GM21423 (cell line): ENCODE measurements around the gene TAS2R14.

Experiments used
- ATAC-seq: cut with Tn5 transposase; IDR thresholded peaks from one replicate; pipeline ENCODE4 v1.9.1; 2021; ENCODE audit warnings: mild to moderate bottlenecking, moderate library complexity; ENCODE audit not compliant: unreplicated experiment

Gene TAS2R14

GRCh38 chr12:10939163-10939562 is at the start of gene TAS2R14:
Gene TAS2R14, minus strand, starts transcription at chr12:10939263. Its CDS starts 56 bp downstream, at chr12:10939207.
- ATAC-seq = no peak

GRCh38 chr12:10986812-10987211 is 47.7 kb upstream of the TAS2R14 start, which contains the start of gene TAS2R50:
Gene TAS2R50, minus strand, starts transcription at chr12:10986912. Its CDS starts 52 bp downstream, at chr12:10986860.
- no peak for ATAC-seq

- no peak for ATAC-seq
Observed at GRCh38 chr12:10982244-10982643, 43.2 kb upstream of the TAS2R14 start.

- ATAC-seq = no peak
Observed at GRCh38 chr12:10974965-10975364, 35.9 kb upstream of the TAS2R14 start.

- no peak for ATAC-seq
Observed at GRCh38 chr12:10968765-10969456, 29.8 kb upstream of the TAS2R14 start.

GRCh38 chr12:10967409-10967808 is 28.3 kb upstream of the TAS2R14 start:
- ATAC-seq = no peak

- ATAC-seq = no peak
Observed at GRCh38 chr12:10966314-10966713, 27.3 kb upstream of the TAS2R14 start.

- ATAC-seq = no peak
Observed at GRCh38 chr12:10965476-10965875, 26.4 kb upstream of the TAS2R14 start.

- ATAC-seq = no peak
Observed at GRCh38 chr12:10960211-10960610, 21.1 kb upstream of the TAS2R14 start.

GRCh38 chr12:10959804-10960203 is 20.7 kb upstream of the TAS2R14 start:
- no peak for ATAC-seq

GRCh38 chr12:10957741-10958140 is 18.7 kb upstream of the TAS2R14 start:
- ATAC-seq = no peak

- no peak for ATAC-seq
Observed at GRCh38 chr12:10956085-10956484, 17.0 kb upstream of the TAS2R14 start.

GRCh38 chr12:10952645-10953044 is 13.6 kb upstream of the TAS2R14 start:
- no peak for ATAC-seq

- ATAC-seq = no peak
Observed at GRCh38 chr12:10943167-10943566, 4.1 kb upstream of the TAS2R14 start.

GRCh38 chr12:10941916-10942607 is 3.0 kb upstream of the TAS2R14 start:
- ATAC-seq = no peak

- ATAC-seq = no peak
Observed at GRCh38 chr12:10941369-10941768, 2.3 kb upstream of the TAS2R14 start.

GRCh38 chr12:10940389-10940788 is 1.3 kb upstream of the TAS2R14 start:
- ATAC-seq = no peak

GRCh38 chr12:10936506-10936905 is 2.6 kb downstream of the TAS2R14 start:
- no peak for ATAC-seq

- ATAC-seq = no peak
Observed at GRCh38 chr12:10928746-10929286, 10.2 kb downstream of the TAS2R14 start, which contains the start of gene PRH2. Gene PRH2, plus strand, starts transcription at chr12:10929236. Its CDS starts 38 bp downstream, at chr12:10929274.

GRCh38 chr12:10926269-10926668 is 12.8 kb downstream of the TAS2R14 start:
- ATAC-seq = no peak

- ATAC-seq = no peak
Observed at GRCh38 chr12:10919809-10920208, 19.3 kb downstream of the TAS2R14 start.

GRCh38 chr12:10910380-10910779 is 28.7 kb downstream of the TAS2R14 start:
- ATAC-seq = no peak
